Lung (tissue), 12 donors: Measurements from ENCODE around the gene MED8. TPM values are rescaled to one million over a fixed set of nuclear protein-coding genes. Genes with fewer than 3 reads are reported as not detected.
A peak's percentile ranks its signal among the peaks of the same experiment; 100 is the strongest.

Experiments used
- ATAC-seq: fragments of 200-7000 bp; cut with Tn5 transposase; one replicate; pipeline ENCODE4 v1.9.1; 2020; ENCODE audit warnings: moderate number of reproducible peaks; ENCODE audit not compliant: insufficient read depth, low FRiP score
- DNase-seq, 3 donors: peaks; one replicate each; pipeline ENCODE4 v3.0.0-alpha.2; 2013 to 2017
- H3K27ac ChIP-seq, 2 donors: one replicate each; pipeline ENCODE4 v1.5.1; 2013; ENCODE audit warnings: mild to moderate bottlenecking in 2 of 2, moderate library complexity in 2 of 2, control low read depth in 1 of 2, inconsistent platforms in 1 of 2, low read depth in 1 of 2, low read length in 1 of 2
- H3K27me3 ChIP-seq, 3 donors: one replicate each; pipeline ENCODE4 v1.5.1; 2013; ENCODE audit warnings: low read length in 2 of 3; ENCODE audit not compliant: control insufficient read depth in 3 of 3, insufficient read depth in 3 of 3
- H3K36me3 ChIP-seq, 4 donors: one replicate each; pipeline ENCODE4 v1.5.1; 2013; ENCODE audit warnings: low read length in 4 of 4, mild to moderate bottlenecking in 1 of 4, moderate library complexity in 1 of 4; ENCODE audit not compliant: control insufficient read depth in 4 of 4, insufficient read depth in 4 of 4
- H3K4me1 ChIP-seq, 5 donors: one replicate each; pipeline ENCODE4 v1.5.1; 2013; ENCODE audit warnings: low read length in 5 of 5, mild to moderate bottlenecking in 2 of 5, moderate library complexity in 1 of 5; ENCODE audit not compliant: control insufficient read depth in 5 of 5, insufficient read depth in 5 of 5
- H3K4me3 ChIP-seq: one replicate; pipeline ENCODE4 v1.5.1; 2013; ENCODE audit warnings: mild to moderate bottlenecking, control low read depth, moderate library complexity
- H3K9ac ChIP-seq, 2 donors: one replicate each; pipeline ENCODE4 v1.5.1; 2013; ENCODE audit warnings: low read length in 2 of 2, control low read depth in 1 of 2; ENCODE audit not compliant: insufficient read depth in 1 of 2
- H3K9me3 ChIP-seq, 4 donors: one replicate each; pipeline ENCODE4 v1.5.1; 2013; ENCODE audit warnings: low read length in 3 of 4, mild to moderate bottlenecking in 1 of 4, moderate library complexity in 1 of 4; ENCODE audit not compliant: control insufficient read depth in 4 of 4, insufficient read depth in 3 of 4
- CTCF ChIP-seq: IDR thresholded peaks from 2 replicates; pipeline ENCODE4 v1.5.1; 2012; ENCODE audit warnings: mild to moderate bottlenecking; ENCODE audit errors: control extremely low read depth, extremely low read depth
- WGBS, 2 donors: extraction: QIAGEN DNeasy Blood & Tissue Kit; methylation state at CpG; one replicate each; pipeline ENCODE4 v1.1.7; 2013; 5-methylcytosine and 5-hydroxymethylcytosine counted together
- polyA plus RNA-seq, 2 donors: library from polyadenylated mRNA; stranded (reverse); fragments of 200-250 nt; gene quantifications; one replicate each; pipeline ENCODE4 v1.2.1, GENCODE V29; 2013
- total RNA-seq, 2 donors: library from RNA; depleted of rRNA in 1 of 2; stranded (reverse); fragments of >200 nt in 1 of 2; gene quantifications; one replicate each; pipeline ENCODE4 v1.2.1, GENCODE V29; 2014 to 2021
- donor health status: control.
- donor health status: control.
- donor health status: Bipolar disorder and iron deficiency.
- donor health status: healthy.
- donor health status: DM: yes; HTN: yes; CAD: no.

The MED8 gene
- total and polyA plus RNA-seq, 4 donors = 35.5 to 45.1 (median 40.1) TPM

DNA sequence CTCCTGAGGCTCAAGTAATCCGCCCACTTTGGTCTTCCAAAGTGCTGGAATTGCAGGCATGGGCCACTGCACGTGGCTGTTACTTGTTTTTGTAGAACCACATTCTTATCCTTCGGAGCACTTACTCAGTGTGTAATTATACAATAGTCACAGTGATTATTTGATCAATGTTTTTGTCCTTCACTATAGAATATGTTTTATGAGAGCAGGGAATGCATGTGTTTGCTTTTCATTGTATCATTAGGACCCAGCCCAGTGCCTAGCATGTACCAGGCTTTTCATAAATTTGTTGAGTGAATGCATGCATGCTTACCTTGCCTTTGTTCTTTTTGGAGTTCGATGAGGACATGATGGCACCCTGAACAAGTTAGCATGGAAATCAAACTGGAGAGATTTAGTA, 5.9 kb upstream of the MED8 start:
- no peak overlapping the region for H3K4me3 ChIP-seq
- WGBS, 2 donors = 86 to 92% methylated on average over 4 of the region's 4 CpGs
- H3K9me3 ChIP-seq = no peaks in the 10 kb centered on the region
- no peak overlapping the region for H3K9ac ChIP-seq
- H3K27ac ChIP-seq = no peak overlapping the region
- ATAC-seq (no peak), DNase-seq (no peak)
- H3K4me1 ChIP-seq = peaks cover 3 to 12% (median 4%) of the 10 kb centered on the region in 5 donors
- H3K36me3 ChIP-seq = peaks cover 0 to 4% (median under 1%) of the 10 kb centered on the region in 4 donors
- no peak for TF ChIP-seq CTCF
- no peaks in the 10 kb centered on the region for H3K27me3 ChIP-seq

- WGBS, 2 donors = 75 to 80% methylated on average over 3 of the region's 3 CpGs
- ATAC-seq = no peak
These were observed 3.1 kb upstream of the MED8 start for GRCh38 chr1:43392702-43393101.

GRCh38 chr1:43388613-43389012, 987 bp downstream of the MED8 start:
- WGBS, 2 donors = 37 to 38% methylated on average over 3 of the region's 3 CpGs
- Histone ChIP-seq H3K9me3 (peaks cover 0 to 2% (median 0%) of the 10 kb centered on the region in 4 donors), H3K27ac (peak overlapping the region in 1 of 2 donors; percentile 9), H3K9ac (peak overlapping the region in 1 of 2 donors; percentile 87), H3K36me3 (peaks cover 31 to 38% (median 36%) of the 10 kb centered on the region in 4 donors), H3K4me1 (peaks cover 4 to 20% (median 14%) of the 10 kb centered on the region in 5 donors), H3K4me3 (no peak overlapping the region), H3K27me3 (no peaks in the 10 kb centered on the region)
- TF ChIP-seq CTCF = no peak
- DNase-seq (no peak), ATAC-seq (no peak)

More at GRCh38 chr1:43392702-43393101, 3.1 kb upstream of the MED8 start:
- peaks cover 0 to 2% (median 0%) of the 10 kb centered on the region in 4 donors for H3K9me3 ChIP-seq
- H3K27ac ChIP-seq = no peak overlapping the region
- H3K27me3 ChIP-seq = no peaks in the 10 kb centered on the region
- TF ChIP-seq CTCF = no peak
- DNase-seq = no peak
- no peak overlapping the region for H3K4me3 ChIP-seq
- peaks cover 6 to 28% (median 14%) of the 10 kb centered on the region in 5 donors for H3K4me1 ChIP-seq
- peaks cover under 1 to 4% (median 2%) of the 10 kb centered on the region in 4 donors for H3K36me3 ChIP-seq
- no peak overlapping the region for H3K9ac ChIP-seq

- peak overlapping the region in 1 of 2 donors; percentile 87 for H3K9ac ChIP-seq
- TF ChIP-seq CTCF = no peak
- peaks cover 35 to 41% (median 39%) of the 10 kb centered on the region in 4 donors for H3K36me3 ChIP-seq
- ATAC-seq (no peak), DNase-seq (no peak)
- no peaks in the 10 kb centered on the region for H3K27me3 ChIP-seq
- no peak overlapping the region for H3K4me3 ChIP-seq
- WGBS, 2 donors = 35 to 47% methylated on average over 4 of the region's 4 CpGs
- peaks cover 0 to 2% (median 0%) of the 10 kb centered on the region in 4 donors for H3K9me3 ChIP-seq
- peaks cover 4 to 20% (median 18%) of the 10 kb centered on the region in 5 donors for H3K4me1 ChIP-seq
- peak overlapping the region in 1 of 2 donors; percentile 9 for H3K27ac ChIP-seq
These were observed 1.5 kb downstream of the MED8 start for GRCh38 chr1:43387976-43388599.
